IMR-90 (cell line): ENCODE results near the gene KCNAB1. TPM values are rescaled to one million over a fixed set of nuclear protein-coding genes. Genes with fewer than 3 reads are reported as not detected.

Experiments used
- ATAC-seq: fragments of 200-7000 bp; cut with Tn5 transposase; 2 replicates; pipeline ENCODE4 v1.9.1; 2020; ENCODE audit warnings: low read depth, mild to moderate bottlenecking, moderate library complexity
- BruUV-seq: library from RNA; stranded (reverse); fragments of 400-500 nt; replicated peaks from 2 replicates; lab custom pipeline; 2021; lab: Mats Ljungman, UMichigan
- CTCF ChIA-PET: fragments of 300-600 bp; formaldehyde crosslinking; extraction: SDS; loops from one replicate; lab custom pipeline; 2021; ENCODE audit warnings: antibody characterized with exemption; lab: Yijun Ruan, JAX
- POLR2A ChIA-PET: fragments of 300-600 bp; sonication (Branson Sonifier 250); formaldehyde crosslinking; loops from one replicate; lab custom pipeline; 2022; ENCODE audit warnings: antibody characterized with exemption; ENCODE audit not compliant: unreplicated experiment; lab: Charles Lee
- DNase-seq: peaks from one replicate; pipeline ENCODE4 v3.0.0; 2013
- H2AFZ ChIP-seq: replicated peaks from 2 replicates; pipeline ENCODE3; 2013; ENCODE audit warnings: low read length, mild to moderate bottlenecking; ENCODE audit not compliant: poor library complexity
- H2AK5ac ChIP-seq: 2 replicates; pipeline ENCODE4 v1.6.1; 2013; ENCODE audit warnings: low read depth, low read length, inconsistent platforms
- H2AK9ac ChIP-seq: replicated peaks from 2 replicates; pipeline ENCODE3; 2013; ENCODE audit warnings: mild to moderate bottlenecking, low read depth, low read length, moderate library complexity; ENCODE audit not compliant: poor library complexity
- H2BK120ac ChIP-seq: 2 replicates; pipeline ENCODE4 v1.6.1; 2013; ENCODE audit warnings: low read depth, low read length, inconsistent platforms
- H2BK15ac ChIP-seq: 3 replicates; pipeline ENCODE4 v1.6.1; 2013; ENCODE audit warnings: low read depth, low read length, inconsistent platforms
- H2BK20ac ChIP-seq: 2 replicates; pipeline ENCODE4 v1.6.1; 2013; ENCODE audit warnings: low read depth, mild to moderate bottlenecking, inconsistent platforms, low read length, moderate library complexity
- H2BK5ac ChIP-seq: 2 replicates; pipeline ENCODE4 v1.6.1; 2013; ENCODE audit warnings: mild to moderate bottlenecking, low read depth, low read length, inconsistent platforms; ENCODE audit not compliant: poor library complexity, severe bottlenecking
- H3K14ac ChIP-seq: replicated peaks from 2 replicates; pipeline ENCODE4 v1.6.1; 2013; ENCODE audit warnings: low read depth, low read length, inconsistent platforms
- H3K18ac ChIP-seq: 2 replicates; pipeline ENCODE4 v1.6.1; 2013; ENCODE audit warnings: low read depth, low read length, control low read depth
- H3K23ac ChIP-seq: 2 replicates; pipeline ENCODE4 v1.6.1; 2013; ENCODE audit warnings: low read depth, low read length, inconsistent platforms
- H3K27ac ChIP-seq: 2 replicates; pipeline ENCODE4 v1.5.1; 2013; ENCODE audit warnings: mild to moderate bottlenecking, control low read depth, low read length; ENCODE audit not compliant: insufficient read depth
- H3K27me3 ChIP-seq: 2 replicates; pipeline ENCODE4 v1.6.1; 2013; ENCODE audit warnings: low read length; ENCODE audit not compliant: control insufficient read depth, insufficient read depth
- H3K36me3 ChIP-seq: 2 replicates; pipeline ENCODE4 v1.6.1; 2013; ENCODE audit warnings: low read length, mixed read lengths; ENCODE audit not compliant: control insufficient read depth, insufficient read depth
- H3K4ac ChIP-seq: 2 replicates; pipeline ENCODE4 v1.6.1; 2013; ENCODE audit warnings: low read depth, low read length, inconsistent platforms
- H3K4me1 ChIP-seq: 2 replicates; pipeline ENCODE4 v1.6.1; 2013; ENCODE audit warnings: low read length, mixed read lengths; ENCODE audit not compliant: control insufficient read depth, insufficient read depth
- H3K4me2 ChIP-seq: 2 replicates; pipeline ENCODE4 v1.6.1; 2013; ENCODE audit warnings: low read depth, mild to moderate bottlenecking, control low read depth, low read length, moderate library complexity
- H3K4me3 ChIP-seq: 2 replicates; pipeline ENCODE4 v1.5.1; 2013; ENCODE audit warnings: low read depth, mild to moderate bottlenecking, control low read depth, low read length, moderate library complexity; ENCODE audit not compliant: insufficient read depth
- H3K56ac ChIP-seq: 2 replicates; pipeline ENCODE4 v1.6.1; 2013; ENCODE audit warnings: low read length, inconsistent platforms; ENCODE audit not compliant: insufficient read depth; ENCODE audit errors: extremely low read depth
- H3K79me1 ChIP-seq, 2 experiments: 2 replicates each; pipeline ENCODE4 v1.6.1; 2013; ENCODE audit warnings: low read length in 2 of 2, inconsistent platforms in 1 of 2, low read depth in 1 of 2
- H3K9ac ChIP-seq: 2 replicates; pipeline ENCODE4 v1.6.1; 2013; ENCODE audit warnings: low read depth, low read length, control low read depth
- H3K9me1 ChIP-seq: 2 replicates; pipeline ENCODE4 v1.6.1; 2013; ENCODE audit warnings: low read length, inconsistent platforms; ENCODE audit not compliant: insufficient read depth
- H3K9me3 ChIP-seq: 2 replicates; pipeline ENCODE4 v1.6.1; 2013; ENCODE audit warnings: low read length; ENCODE audit not compliant: control insufficient read depth, insufficient read depth
- H4K20me1 ChIP-seq: 2 replicates; pipeline ENCODE4 v1.6.1; 2013; ENCODE audit warnings: low read length, inconsistent platforms; ENCODE audit not compliant: insufficient read depth
- H4K5ac ChIP-seq: 2 replicates; pipeline ENCODE4 v1.6.1; 2013; ENCODE audit warnings: mild to moderate bottlenecking, low read depth, low read length, control low read depth
- H4K8ac ChIP-seq, 2 experiments: 2 replicates each; pipeline ENCODE4 v1.6.1; 2013; ENCODE audit warnings: low read depth in 2 of 2, low read length in 2 of 2, control low read depth in 1 of 2, inconsistent platforms in 1 of 2
- H4K91ac ChIP-seq: 2 replicates; pipeline ENCODE4 v1.6.1; 2013; ENCODE audit warnings: low read depth, low read length, inconsistent platforms; ENCODE audit not compliant: insufficient read depth
- BHLHE40 ChIP-seq: fragments of 150-350 bp; IDR thresholded peaks from 2 replicates; pipeline ENCODE4 v1.6.1; 2016; ENCODE audit warnings: mild to moderate bottlenecking, low read depth, low read length
- CEBPB ChIP-seq: IDR thresholded peaks from 2 replicates; pipeline ENCODE4 v1.6.1; 2012; ENCODE audit warnings: low read depth, low read length, improper control_type of control experiment
- CHD1 ChIP-seq: IDR thresholded peaks from 2 replicates; pipeline ENCODE4 v1.6.1; 2012; ENCODE audit warnings: low read depth, low read length, improper control_type of control experiment
- CTCF ChIP-seq: conservative IDR thresholded peaks from 2 replicates; pipeline ENCODE4 v1.5.1; 2012; ENCODE audit warnings: mild to moderate bottlenecking, low read depth, low read length, improper control_type of control experiment
- ELK1 ChIP-seq: fragments of 150-350 bp; IDR thresholded peaks from 2 replicates; pipeline ENCODE4 v1.6.1; 2016; ENCODE audit warnings: low read depth, mild to moderate bottlenecking, low read length, moderate library complexity, borderline replicate concordance
- FOS ChIP-seq: fragments of 150-350 bp; IDR thresholded peaks from 2 replicates; pipeline ENCODE4 v1.6.1; 2016; ENCODE audit warnings: low read depth, low read length
- MAFK ChIP-seq: IDR thresholded peaks from 2 replicates; pipeline ENCODE4 v1.6.1; 2012; ENCODE audit warnings: low read depth, low read length, improper control_type of control experiment
- MAZ ChIP-seq: IDR thresholded peaks from 2 replicates; pipeline ENCODE4 v1.6.1; 2012; ENCODE audit warnings: low read depth, mild to moderate bottlenecking, low read length, improper control_type of control experiment, moderate library complexity, borderline replicate concordance
- MXI1 ChIP-seq: IDR thresholded peaks from 2 replicates; pipeline ENCODE4 v1.6.1; 2012; ENCODE audit warnings: low read depth, mild to moderate bottlenecking, low read length, moderate library complexity, borderline replicate concordance
- NFE2L2 ChIP-seq: fragments of 150-350 bp; IDR thresholded peaks from 2 replicates; pipeline ENCODE4 v1.6.1; 2016; ENCODE audit warnings: low read depth, mild to moderate bottlenecking, low read length
- POLR2A ChIP-seq: IDR thresholded peaks from 2 replicates; pipeline ENCODE4 v1.6.1; 2012; ENCODE audit warnings: mild to moderate bottlenecking, low read depth, low read length
- RAD21 ChIP-seq: IDR thresholded peaks from 2 replicates; pipeline ENCODE4 v1.6.1; 2012; ENCODE audit warnings: low read length, improper control_type of control experiment
- RCOR1 ChIP-seq: IDR thresholded peaks from 2 replicates; pipeline ENCODE4 v1.6.1; 2012; ENCODE audit warnings: mild to moderate bottlenecking, low read length, improper control_type of control experiment; ENCODE audit not compliant: insufficient replicate concordance
- RFX5 ChIP-seq: IDR thresholded peaks from 2 replicates; pipeline ENCODE4 v1.8.0; 2012; ENCODE audit warnings: low read depth, mild to moderate bottlenecking, low read length, moderate library complexity
- SMC3 ChIP-seq: fragments of 150-350 bp; IDR thresholded peaks from 2 replicates; pipeline ENCODE4 v1.6.1; 2016; ENCODE audit warnings: low read depth, mild to moderate bottlenecking, antibody characterized with exemption, low read length, moderate library complexity
- USF2 ChIP-seq: fragments of 150-350 bp; IDR thresholded peaks from 2 replicates; pipeline ENCODE4 v1.6.1; 2017; ENCODE audit warnings: mild to moderate bottlenecking, antibody characterized with exemption, low read length, low read depth
- WGBS, 2 experiments: methylation state at CpG; one replicate each; pipeline versions ENCODE4 v1.1.5 to v1.1.7; 2013; ENCODE audit warnings: missing lambda C conversion rate in 2 of 2; ENCODE audit not compliant: insufficient read length in 1 of 2; ENCODE audit errors: extremely low coverage in 2 of 2; 5-methylcytosine and 5-hydroxymethylcytosine counted together
- dilution Hi-C: fragments of 300-500 bp; cut with HindIII; formaldehyde crosslinking; loops from one replicate; pipeline ENCODE4 v1.14.3; 2018; ENCODE audit warnings: low sequenced_read_pairs; ENCODE audit not compliant: unreplicated experiment
- in situ Hi-C: fragments of 300-500 bp; cut with MboI; formaldehyde crosslinking; loops from 3 replicates; pipeline ENCODE4 v1.14.3; 2019; ENCODE audit warnings: low sequenced_read_pairs, inconsistent platforms, mixed read lengths
- intact Hi-C: fragments of 100-400 bp; cut with micrococcal nuclease; formaldehyde crosslinking; loops from 2 replicates; pipeline ENCODE4 v1.10.0; 2022
- polyA plus RNA-seq, 3 experiments: library from polyadenylated mRNA; depleted of rRNA; stranded (reverse); fragments of >200 nt; gene quantifications; 2 replicates each; pipeline ENCODE4 v1.2.3, GENCODE V29; 2012; ENCODE audit warnings: low replicate concordance in 1 of 3
- total RNA-seq: library from RNA; depleted of rRNA; stranded (reverse); fragments of >200 nt; gene quantifications from 2 replicates; pipeline ENCODE4 v1.2.3, GENCODE V29; 2012

The KCNAB1 gene
- total and polyA plus RNA-seq, 2 of the 4 experiments (the other 2 are of a cell fraction): under 0.01 to 0.07 TPM

GRCh38 chr3:156271995-156272719 lies 151.8 kb downstream of the KCNAB1 start:
- dilution Hi-C loops: no loop called here
- BruUV-seq: no TSS peak

More at GRCh38 chr3:156271995-156272719, 151.8 kb downstream of the KCNAB1 start:
- no peak overlapping the region for H3K4me2 ChIP-seq
- H2BK15ac ChIP-seq: no peak overlapping the region
- in situ Hi-C loops: no loop called here
- H3K23ac ChIP-seq: no peak overlapping the region
- no peak overlapping the region for H4K5ac ChIP-seq
- H2BK5ac ChIP-seq: no peak overlapping the region
- POLR2A ChIA-PET: no interaction called here
- no peaks in the 10 kb centered on the region for H3K4me1 ChIP-seq
- H2AK9ac ChIP-seq: peak overlapping the region; percentile 1
- no peak overlapping the region for H2AK5ac ChIP-seq
- no peak for TF ChIP-seq CHD1
- no peak for TF ChIP-seq MAZ
- TF ChIP-seq BHLHE40: no peak
- TF ChIP-seq RFX5: no peak
- no peak for TF ChIP-seq RCOR1
- TF ChIP-seq CEBPB: no peak
- TF ChIP-seq RAD21: no peak
- TF ChIP-seq USF2: no peak
- no peak for TF ChIP-seq MXI1
- no peak for TF ChIP-seq SMC3
- TF ChIP-seq ELK1: no peak
- TF ChIP-seq POLR2A: no peak
- no peak for TF ChIP-seq CTCF
- no peak for TF ChIP-seq FOS
- no peak for TF ChIP-seq NFE2L2
- TF ChIP-seq MAFK: no peak
- H3K27me3 ChIP-seq: no peaks in the 10 kb centered on the region
- H3K18ac ChIP-seq: no peak overlapping the region
- H3K9me1 ChIP-seq: no peaks in the 10 kb centered on the region
- H3K9ac ChIP-seq: no peak overlapping the region
- CTCF ChIA-PET: no interaction called here
- H3K9me3 ChIP-seq: no peaks in the 10 kb centered on the region
- no peak overlapping the region for H3K14ac ChIP-seq
- H3K56ac ChIP-seq: no peak overlapping the region
- intact Hi-C loops: no loop called here
- no peak overlapping the region for H3K4me3 ChIP-seq
- no peak overlapping the region for H2AFZ ChIP-seq
- no peak overlapping the region for H4K8ac ChIP-seq
- WGBS, 2 experiments: 85% methylated on average over 6 of the region's 7 CpGs; no CpG with 5 or more reads in 1 of the 2 experiments
- no peaks in the 10 kb centered on the region for H3K36me3 ChIP-seq
- H3K4ac ChIP-seq: no peak overlapping the region
- no peak overlapping the region for H3K27ac ChIP-seq
- H2BK20ac ChIP-seq: no peak overlapping the region
- H4K20me1 ChIP-seq: no peaks in the 10 kb centered on the region
- H4K91ac ChIP-seq: no peak overlapping the region
- no peak overlapping the region for H2BK120ac ChIP-seq
- no peak for ATAC-seq
- no peak for DNase-seq
- no peaks in the 10 kb centered on the region for H3K79me1 ChIP-seq
